ENCODE results near the gene PIP5K1C. TPM values are rescaled to one million over a fixed set of nuclear protein-coding genes. Genes with fewer than 3 reads are reported as not detected.

Gene PIP5K1C
- total RNA-seq, 1 experiment from 2014 or later: 35.5 TPM

- Histone ChIP-seq H3K4me1 (ENCODE audit: insufficient read depth, low read length, poor library complexity, severe bottlenecking) (peaks cover 11% of the 10 kb centered on the region), H3K4me3 (ENCODE audit: low read depth, low read length, poor library complexity, severe bottlenecking) (no peak overlapping the region), H3K27me3 (replicated peaks; ENCODE audit: insufficient read depth, low read depth, low read length, poor library complexity) (no peaks in the 10 kb centered on the region), H3K27ac (ENCODE audit: low read depth, low read length, poor library complexity, severe bottlenecking) (no peak overlapping the region), H3K9me3 (ENCODE audit: low read depth, low read length, poor library complexity, severe bottlenecking) (no peaks in the 10 kb centered on the region), H3K36me3 (ENCODE audit: insufficient read depth, low read length, poor library complexity, severe bottlenecking) (no peaks in the 10 kb centered on the region)
- BruUV-seq (replicated peaks): no TSS peak
- ChIA-PET POLR2A (ENCODE audit: low non-redundant PET) (no interaction called here), CTCF (interaction anchor here (0.6 kb wide), 2 partner anchors 15 to 31 kb away, joined by 3 to 4 read pairs; no protein-coding TSS in a partner anchor)
- no peak for DNase-seq (ENCODE audit: low spot score)
- intact Hi-C loops (cut with micrococcal nuclease; ENCODE audit: unreplicated experiment): no loop called here
- TF ChIP-seq EZH2 (IDR thresholded peaks at IDR 0.05; ENCODE audit: borderline replicate concordance, low read depth, low read length, poor library complexity, severe bottlenecking): no peak
- TF ChIP-seq, protein P1, sequence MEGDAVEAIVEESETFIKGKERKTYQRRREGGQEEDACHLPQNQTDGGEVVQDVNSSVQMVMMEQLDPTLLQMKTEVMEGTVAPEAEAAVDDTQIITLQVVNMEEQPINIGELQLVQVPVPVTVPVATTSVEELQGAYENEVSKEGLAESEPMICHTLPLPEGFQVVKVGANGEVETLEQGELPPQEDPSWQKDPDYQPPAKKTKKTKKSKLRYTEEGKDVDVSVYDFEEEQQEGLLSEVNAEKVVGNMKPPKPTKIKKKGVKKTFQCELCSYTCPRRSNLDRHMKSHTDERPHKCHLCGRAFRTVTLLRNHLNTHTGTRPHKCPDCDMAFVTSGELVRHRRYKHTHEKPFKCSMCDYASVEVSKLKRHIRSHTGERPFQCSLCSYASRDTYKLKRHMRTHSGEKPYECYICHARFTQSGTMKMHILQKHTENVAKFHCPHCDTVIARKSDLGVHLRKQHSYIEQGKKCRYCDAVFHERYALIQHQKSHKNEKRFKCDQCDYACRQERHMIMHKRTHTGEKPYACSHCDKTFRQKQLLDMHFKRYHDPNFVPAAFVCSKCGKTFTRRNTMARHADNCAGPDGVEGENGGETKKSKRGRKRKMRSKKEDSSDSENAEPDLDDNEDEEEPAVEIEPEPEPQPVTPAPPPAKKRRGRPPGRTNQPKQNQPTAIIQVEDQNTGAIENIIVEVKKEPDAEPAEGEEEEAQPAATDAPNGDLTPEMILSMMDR (conservative IDR thresholded peaks at IDR 0.05; ENCODE audit: low read depth, low read length): peak; percentile 62
These were observed 7.9 kb downstream of the PIP5K1C start for GRCh38 chr19:3692141-3693024.

DNA sequence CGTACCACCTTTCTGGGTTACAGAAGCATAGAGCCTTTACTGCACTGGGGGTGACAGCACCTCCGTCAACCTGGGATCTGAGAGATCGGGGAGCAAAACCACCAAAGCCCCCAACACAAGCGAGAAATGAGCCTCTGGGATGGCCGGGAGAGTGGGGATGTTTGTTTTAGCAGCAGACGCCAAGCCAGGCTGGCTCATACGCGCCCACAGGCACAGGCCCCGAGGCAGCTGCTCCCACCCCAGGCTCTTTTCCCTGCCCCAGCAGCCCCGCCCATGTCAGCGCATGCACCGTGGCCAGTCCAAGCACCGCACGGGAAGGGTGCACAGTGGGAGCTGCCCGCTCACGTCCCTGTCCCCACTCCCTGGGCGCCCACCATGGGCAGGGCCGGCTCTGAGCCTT, 8.5 kb downstream of the PIP5K1C start:
- no peak overlapping the region for H3K27ac ChIP-seq (ENCODE audit: low read depth, low read length, poor library complexity, severe bottlenecking)
- intact Hi-C loops (cut with micrococcal nuclease; ENCODE audit: unreplicated experiment): no loop called here
- peaks cover 12% of the 10 kb centered on the region for H3K4me1 ChIP-seq (ENCODE audit: insufficient read depth, low read length, poor library complexity, severe bottlenecking)
- BruUV-seq (replicated peaks): no TSS peak
- no peak overlapping the region for H3K4me3 ChIP-seq (ENCODE audit: low read depth, low read length, poor library complexity, severe bottlenecking)
- TF ChIP-seq EZH2 (IDR thresholded peaks at IDR 0.05; ENCODE audit: borderline replicate concordance, low read depth, low read length, poor library complexity, severe bottlenecking): no peak
- TF ChIP-seq, protein P1 (conservative IDR thresholded peaks at IDR 0.05; ENCODE audit: low read depth, low read length): no peak
- POLR2A ChIA-PET (ENCODE audit: low non-redundant PET): no interaction called here
- CTCF ChIA-PET: no interaction called here
- no peaks in the 10 kb centered on the region for H3K27me3 ChIP-seq (replicated peaks; ENCODE audit: insufficient read depth, low read depth, low read length, poor library complexity)
- no peaks in the 10 kb centered on the region for H3K9me3 ChIP-seq (ENCODE audit: low read depth, low read length, poor library complexity, severe bottlenecking)
- DNase-seq (ENCODE audit: low spot score): no peak
- H3K36me3 ChIP-seq (ENCODE audit: insufficient read depth, low read length, poor library complexity, severe bottlenecking): no peaks in the 10 kb centered on the region

GRCh38 chr19:3691372-3691716, 8.9 kb downstream of the PIP5K1C start:
- Histone ChIP-seq H3K27ac (ENCODE audit: low read depth, low read length, poor library complexity, severe bottlenecking) (no peak overlapping the region), H3K27me3 (replicated peaks; ENCODE audit: insufficient read depth, low read depth, low read length, poor library complexity) (no peaks in the 10 kb centered on the region), H3K36me3 (ENCODE audit: insufficient read depth, low read length, poor library complexity, severe bottlenecking) (no peaks in the 10 kb centered on the region), H3K9me3 (ENCODE audit: low read depth, low read length, poor library complexity, severe bottlenecking) (no peaks in the 10 kb centered on the region), H3K4me3 (ENCODE audit: low read depth, low read length, poor library complexity, severe bottlenecking) (no peak overlapping the region), H3K4me1 (ENCODE audit: insufficient read depth, low read length, poor library complexity, severe bottlenecking) (peaks cover 12% of the 10 kb centered on the region)
- intact Hi-C loops (cut with micrococcal nuclease; ENCODE audit: unreplicated experiment): no loop called here
- no TSS peak for BruUV-seq (replicated peaks)
- ChIA-PET CTCF (interaction anchor here (0.5 kb wide), 2 partner anchors 9 to 69 kb away, joined by 3 read pairs; partner anchors contain the start of gene PIP5K1C), POLR2A (ENCODE audit: low non-redundant PET) (no interaction called here)
- DNase-seq (ENCODE audit: low spot score): no peak
- TF ChIP-seq EZH2 (IDR thresholded peaks at IDR 0.05; ENCODE audit: borderline replicate concordance, low read depth, low read length, poor library complexity, severe bottlenecking): no peak
- TF ChIP-seq, protein P1 (conservative IDR thresholded peaks at IDR 0.05; ENCODE audit: low read depth, low read length): no peak
